GM12878 (cell line): Measurements from ENCODE around the gene OR7C2. TPM values are rescaled to one million over a fixed set of nuclear protein-coding genes. Genes with fewer than 3 reads are reported as not detected.

Experiments used
- ATAC-seq: fragments of 200-7000 bp; cut with Tn5 transposase; 3 replicates; pipeline ENCODE4 v1.9.1; 2020; ENCODE audit warnings: mild to moderate bottlenecking, moderate library complexity
- BruUV-seq: library from RNA; stranded (reverse); fragments of 400-500 nt; replicated peaks from 2 replicates; lab custom pipeline; 2021; lab: Mats Ljungman, UMichigan
- CTCF ChIA-PET: fragments of 300-600 bp; sonication (Branson Sonifier 250); formaldehyde crosslinking; extraction: SDS; loops from one replicate; lab custom pipeline; 2021; ENCODE audit warnings: inconsistent platforms; lab: Yijun Ruan, JAX
- POLR2A ChIA-PET: fragments of 350-600 bp; formaldehyde crosslinking; extraction: SDS; loops from one replicate; lab custom pipeline; 2021; ENCODE audit warnings: inconsistent platforms; lab: Charles Lee
- RAD21 ChIA-PET: fragments of 300-600 bp; sonication (Branson Sonifier 250); formaldehyde crosslinking; loops from one replicate; lab custom pipeline; 2023; ENCODE audit warnings: antibody characterized with exemption; ENCODE audit not compliant: unreplicated experiment; lab: Charles Lee
- SMC1A ChIA-PET: fragments of 300-600 bp; sonication (Branson Sonifier 250); formaldehyde crosslinking; loops from one replicate; lab custom pipeline; 2023; ENCODE audit not compliant: unreplicated experiment, uncharacterized antibody; lab: Charles Lee
- DNase-seq: peaks from one replicate; pipeline ENCODE4 v3.0.0-alpha.2; 2011; ENCODE audit warnings: low read depth, low spot score
- FAIRE-seq: peaks from 3 replicates; lab custom pipeline; 2011; peaks lifted over from hg19 to GRCh38; lab: Jason Lieb, UNC
- H2AFZ ChIP-seq: 2 replicates; pipeline ENCODE4 v1.6.0; 2011; ENCODE audit warnings: low read depth, low read length, control low read depth; ENCODE audit not compliant: control insufficient read depth
- H3K27ac ChIP-seq: 2 replicates; pipeline ENCODE4 v1.5.1; 2011; ENCODE audit warnings: control low read depth; ENCODE audit not compliant: control insufficient read depth, insufficient read depth
- H3K27me3 ChIP-seq, 2 experiments: replicated peaks in 1 of 2; 2 replicates each; pipeline versions ENCODE4 v1.6.0 to v1.6.1; 2011; ENCODE audit warnings: low read length in 1 of 2; ENCODE audit not compliant: control insufficient read depth in 2 of 2, insufficient read depth in 2 of 2
- H3K36me3 ChIP-seq, 2 experiments: 2 replicates each; pipeline ENCODE4 v1.5.1; 2011; ENCODE audit warnings: low read length in 1 of 2; ENCODE audit not compliant: control insufficient read depth in 2 of 2, insufficient read depth in 2 of 2
- H3K4me1 ChIP-seq: 2 replicates; pipeline ENCODE4 v1.6.1; 2011; ENCODE audit warnings: mild to moderate bottlenecking, low read length, moderate library complexity, mixed read lengths; ENCODE audit not compliant: control insufficient read depth, insufficient read depth
- H3K4me2 ChIP-seq: 2 replicates; pipeline ENCODE4 v1.6.0; 2011; ENCODE audit warnings: control low read depth; ENCODE audit not compliant: control insufficient read depth, insufficient read depth
- H3K4me3 ChIP-seq: fragments of 200-600 bp; sonication (generic); 2 replicates; pipeline ENCODE4 v1.5.1; 2016
- H3K79me2 ChIP-seq: 2 replicates; pipeline ENCODE4 v1.6.0; 2011; ENCODE audit warnings: low read length; ENCODE audit not compliant: control insufficient read depth, insufficient read depth
- H3K9ac ChIP-seq: 2 replicates; pipeline ENCODE4 v1.8.0; 2011; ENCODE audit warnings: low read length, control low read depth, mixed read lengths; ENCODE audit not compliant: control insufficient read depth, insufficient read depth
- H3K9me3 ChIP-seq: replicated peaks from 3 replicates; pipeline ENCODE4 v1.5.1; 2011; ENCODE audit warnings: mild to moderate bottlenecking, low read length; ENCODE audit not compliant: control insufficient read depth, insufficient read depth
- H4K20me1 ChIP-seq: 2 replicates; pipeline ENCODE4 v1.6.0; 2011; ENCODE audit not compliant: control insufficient read depth, insufficient read depth
- CBFB ChIP-seq: IDR thresholded peaks from 2 replicates; pipeline ENCODE4 v1.6.1; 2016; ENCODE audit warnings: antibody characterized with exemption, low read depth
- E4F1 ChIP-seq: fragments of 450-650 bp; IDR thresholded peaks from 2 replicates; pipeline ENCODE4 v1.6.1; 2018; ENCODE audit warnings: borderline replicate concordance, mild to moderate bottlenecking; ENCODE audit not compliant: partially characterized antibody
- ESRRA ChIP-seq: IDR thresholded peaks from 2 replicates; pipeline ENCODE4 v1.6.1; 2012; ENCODE audit warnings: mild to moderate bottlenecking, low read length, improper control_type of control experiment
- IKZF1 ChIP-seq: fragments of 450-650 bp; conservative IDR thresholded peaks from 2 replicates; pipeline ENCODE4 v1.6.1; 2017; ENCODE audit warnings: antibody characterized with exemption, mild to moderate bottlenecking
- MEF2A ChIP-seq: IDR thresholded peaks from 2 replicates; pipeline ENCODE4 v1.6.1; 2011; ENCODE audit warnings: low read depth, mild to moderate bottlenecking, low read length, moderate library complexity; ENCODE audit not compliant: insufficient read depth
- MTA2 ChIP-seq: fragments of 450-650 bp; IDR thresholded peaks from 2 replicates; pipeline ENCODE4 v1.6.1; 2016; ENCODE audit warnings: low read depth, mild to moderate bottlenecking, moderate library complexity
- PAX5 ChIP-seq: IDR thresholded peaks from 2 replicates; pipeline ENCODE4 v1.6.1; 2011; ENCODE audit warnings: low read depth, low read length, borderline replicate concordance
- PBX3 ChIP-seq: IDR thresholded peaks from 2 replicates; pipeline ENCODE4 v1.6.1; 2011; ENCODE audit warnings: mild to moderate bottlenecking, low read depth, low read length, moderate library complexity; ENCODE audit not compliant: insufficient replicate concordance
- PKNOX1 ChIP-seq: fragments of 450-650 bp; IDR thresholded peaks from 2 replicates; pipeline ENCODE4 v1.6.1; 2016; ENCODE audit warnings: mild to moderate bottlenecking
- RAD21 ChIP-seq: IDR thresholded peaks from 2 replicates; pipeline ENCODE4 v1.6.1; 2011; ENCODE audit warnings: mild to moderate bottlenecking, low read depth, low read length, moderate library complexity; ENCODE audit not compliant: insufficient read depth
- RUNX3 ChIP-seq: IDR thresholded peaks from 2 replicates; pipeline ENCODE4 v1.6.1; 2012; ENCODE audit warnings: low read length, inconsistent platforms
- SUPT20H ChIP-seq: IDR thresholded peaks from 2 replicates; pipeline ENCODE4 v1.6.1; 2011; ENCODE audit warnings: low read depth, mild to moderate bottlenecking, low read length, moderate library complexity, borderline replicate concordance; ENCODE audit not compliant: control insufficient read depth
- TAF1 ChIP-seq: IDR thresholded peaks from 2 replicates; pipeline ENCODE4 v1.6.1; 2011; ENCODE audit warnings: mild to moderate bottlenecking, low read depth, low read length, borderline replicate concordance
- TCF12 ChIP-seq: IDR thresholded peaks from 2 replicates; pipeline ENCODE4 v1.6.1; 2011; ENCODE audit warnings: low read depth, mild to moderate bottlenecking, low read length
- TCF7 ChIP-seq: IDR thresholded peaks from 2 replicates; pipeline ENCODE4 v1.6.1; 2014; ENCODE audit warnings: antibody characterized with exemption, borderline replicate concordance
- YY1 ChIP-seq: IDR thresholded peaks from 2 replicates; pipeline ENCODE4 v1.6.1; 2011; ENCODE audit warnings: low read depth, mild to moderate bottlenecking, low read length
- ZBTB11 ChIP-seq: fragments of 450-650 bp; formaldehyde crosslinking; IDR thresholded peaks from 2 replicates; pipeline ENCODE4 v1.5.0; 2022; ENCODE audit warnings: mild to moderate bottlenecking, missing genetic modification characterization
- ZZZ3 ChIP-seq: IDR thresholded peaks from 2 replicates; pipeline ENCODE4 v1.6.1; 2011; ENCODE audit warnings: low read depth; ENCODE audit not compliant: control insufficient read depth, insufficient read length
- WGBS: methylation state at CpG from one replicate; pipeline ENCODE4 v1.1.6; 2016; ENCODE audit warnings: low lambda C conversion rate; ENCODE audit not compliant: insufficient replicate concordance, insufficient coverage; ENCODE audit errors: missing lambda C conversion rate; 5-methylcytosine and 5-hydroxymethylcytosine counted together
- in situ Hi-C: fragments of 300-500 bp; cut with MboI; formaldehyde crosslinking; loops from 9 replicates; pipeline ENCODE4 v1.14.3; 2018; ENCODE audit warnings: mixed read lengths
- intact Hi-C: fragments of 100-400 bp; cut with micrococcal nuclease; formaldehyde crosslinking; loops from one replicate; pipeline ENCODE4 v1.14.2; 2022; ENCODE audit not compliant: unreplicated experiment
- polyA plus RNA-seq, 11 experiments: library from polyadenylated mRNA; depleted of rRNA in 4 of 11; unstranded in 6 of 11; stranded (reverse) in 5 of 11; fragments of >200 nt; fragmentation: Nextera tagmentation in 4 of 11; fragmentation: Illumina TruSeq in 1 of 11; extraction: Ambion mirVana in 4 of 11; extraction: Trizol in 1 of 11; gene quantifications; 1 replicate in 1 of 11; 2 replicates in 10 of 11; pipeline versions ENCODE4 v1.2.1 to v1.2.3, GENCODE V29; 2011 to 2016; ENCODE audit warnings: inconsistent platforms in 2 of 11, missing spikeins in 2 of 11, low read depth in 1 of 11
- total RNA-seq, 4 experiments: library from RNA; depleted of rRNA in 3 of 4; stranded (reverse); fragments of >200 nt in 3 of 4; fragmentation: Illumina TruSeq in 1 of 4; extraction: Trizol in 1 of 4; gene quantifications; 2 replicates each; pipeline versions ENCODE4 v1.2.1 to v1.2.3, GENCODE V29; 2013 to 2021

OR7C2 gene
- total and polyA plus RNA-seq, 10 of the 15 experiments (the other 5 are each of a cell fraction or from before 2014, with no cell fraction given) = not detected

- Histone ChIP-seq H3K9ac (no peak overlapping the region), H3K27me3 (no peaks in the 10 kb centered on the region; a peak in 2 of 4 replicates), H2AFZ (no peak overlapping the region), H3K79me2 (no peaks in the 10 kb centered on the region), H3K27ac (no peak overlapping the region), H3K4me1 (no peaks in the 10 kb centered on the region), H3K36me3 (no peaks in the 10 kb centered on the region), H3K4me3 (no peak overlapping the region), H3K4me2 (no peak overlapping the region), H4K20me1 (no peaks in the 10 kb centered on the region), H3K9me3 (no peaks in the 10 kb centered on the region)
- RAD21 ChIA-PET = no interaction called here
- SMC1A ChIA-PET = no interaction called here
- POLR2A ChIA-PET = interaction anchor here (0.6 kb wide), 1 partner anchor 1704 kb away, joined by 3 read pairs; no protein-coding TSS in a partner anchor
- FAIRE-seq = no peak
- in situ Hi-C loops (no loop called here), intact Hi-C loops (no loop called here)
- no TSS peak for BruUV-seq
- ATAC-seq = no peak
- CTCF ChIA-PET = no interaction called here
- no peak for DNase-seq
- WGBS = 13% methylated on average over 5 of the region's 5 CpGs
- TF ChIP-seq IKZF1 (no peak), PAX5 (no peak), ESRRA (no peak), TAF1 (no peak), YY1 (no peak), TCF12 (no peak), CBFB (0 out of 2 replicates have a peak, but pooled peaks have one; percentile 36), SUPT20H (no peak), PBX3 (no peak), RAD21 (peak; percentile 57), E4F1 (no peak), RUNX3 (peak; percentile 88), MEF2A (no peak), ZZZ3 (no peak), MTA2 (no peak), TCF7 (peak; percentile 98), ZBTB11 (CRISPR knock-in tag) (no peak), PKNOX1 (peak; percentile 32; the same call in 1 of the 2 replicates)
These were observed 43.8 kb downstream of the OR7C2 start for GRCh38 chr19:14985133-14985532.
